OCI-LY1 (cell line): ENCODE measurements around the gene MACROD2.

ENCODE experiments used
- H2AFZ ChIP-seq: fragments of 200-600 bp; sonication (generic), shearing (Covaris generic); 2 replicates; pipeline ENCODE4 v1.6.0; 2014; ENCODE audit warnings: antibody characterized with exemption, mild to moderate bottlenecking, low read length
- H3F3A ChIP-seq: fragments of 200-600 bp; sonication (generic), shearing (Covaris generic); 2 replicates; pipeline ENCODE4 v1.6.0; 2014; ENCODE audit warnings: mild to moderate bottlenecking, antibody characterized with exemption, low read length, moderate library complexity; ENCODE audit not compliant: insufficient read depth
- H3K27ac ChIP-seq: fragments of 200-600 bp; sonication (generic); 2 replicates; pipeline ENCODE4 v1.5.1; 2014; ENCODE audit warnings: low read length, mixed run types, mild to moderate bottlenecking, low read depth; ENCODE audit not compliant: poor library complexity, severe bottlenecking
- H3K27me3 ChIP-seq: fragments of 200-600 bp; sonication (generic); 2 replicates; pipeline ENCODE4 v1.6.0; 2014; ENCODE audit warnings: antibody characterized with exemption, mild to moderate bottlenecking, low read length, moderate library complexity; ENCODE audit not compliant: insufficient read depth
- H3K36me3 ChIP-seq: fragments of 200-600 bp; sonication (generic); 2 replicates; pipeline ENCODE4 v1.6.1; 2014; ENCODE audit warnings: mild to moderate bottlenecking, antibody characterized with exemption, low read length, moderate library complexity, mixed read lengths; ENCODE audit not compliant: insufficient read depth
- H3K4me1 ChIP-seq: fragments of 200-600 bp; sonication (generic); 2 replicates; pipeline ENCODE4 v1.5.1; 2014; ENCODE audit warnings: mild to moderate bottlenecking, low read length, moderate library complexity; ENCODE audit not compliant: insufficient read depth, severe bottlenecking
- H3K4me2 ChIP-seq: fragments of 200-600 bp; sonication (generic), shearing (Covaris generic); 2 replicates; pipeline ENCODE4 v1.6.1; 2014; ENCODE audit warnings: low read length
- H3K4me3 ChIP-seq: fragments of 200-600 bp; sonication (generic); 2 replicates; pipeline ENCODE4 v1.5.1; 2014; ENCODE audit warnings: low read length, low read depth, mild to moderate bottlenecking, mixed read lengths; ENCODE audit not compliant: poor library complexity, severe bottlenecking
- H3K79me2 ChIP-seq: fragments of 200-600 bp; shearing (Covaris generic); 2 replicates; pipeline ENCODE4 v1.6.1; 2016; ENCODE audit warnings: mixed run types, low read length, mixed read lengths; ENCODE audit not compliant: insufficient read depth
- H3K9ac ChIP-seq: fragments of 200-600 bp; sonication (generic), shearing (Covaris generic); 2 replicates; pipeline ENCODE4 v1.6.1; 2014; ENCODE audit warnings: mild to moderate bottlenecking, low read length, mixed read lengths
- H3K9me2 ChIP-seq: fragments of 200-600 bp; sonication (generic), shearing (Covaris generic); 2 replicates; pipeline ENCODE4 v1.6.1; 2014; ENCODE audit warnings: low read depth, mild to moderate bottlenecking, low read length, mixed read lengths
- H3K9me3 ChIP-seq: fragments of 200-600 bp; shearing (Covaris generic); 2 replicates; pipeline ENCODE4 v1.6.1; 2014; ENCODE audit warnings: low read length, mixed read lengths
- H4K20me1 ChIP-seq: fragments of 200-600 bp; sonication (generic), shearing (Covaris generic); 2 replicates; pipeline ENCODE4 v1.6.0; 2016; ENCODE audit warnings: mild to moderate bottlenecking, low read length; ENCODE audit not compliant: insufficient read depth
- EZH2 ChIP-seq: fragments of 200-600 bp; sonication (generic), shearing (Covaris generic); IDR thresholded peaks from 2 replicates; pipeline ENCODE4 v1.8.0; 2017; ENCODE audit warnings: borderline replicate concordance, mixed run types, mild to moderate bottlenecking, antibody characterized with exemption, low read length, moderate library complexity, mixed read lengths
- TF ChIP-seq, protein P1 (sequence below): fragments of 200-600 bp; sonication (generic), shearing (Covaris generic); IDR thresholded peaks from 2 replicates; pipeline ENCODE4 v1.5.1; 2017; ENCODE audit warnings: mild to moderate bottlenecking, antibody characterized with exemption, low read length, moderate library complexity, mixed read lengths

The MACROD2 gene

GRCh38 chr20:15854911-15855310, 1859.6 kb downstream of the MACROD2 start:
- H2AFZ ChIP-seq: no peak overlapping the region
- H3K36me3 ChIP-seq: no peaks in the 10 kb centered on the region
- no peak overlapping the region for H3K27ac ChIP-seq
- H3K27me3 ChIP-seq: no peaks in the 10 kb centered on the region
- peaks cover 22% of the 10 kb centered on the region for H3K4me1 ChIP-seq
- H3F3A ChIP-seq: no peaks in the 10 kb centered on the region
- H3K4me3 ChIP-seq: no peak overlapping the region
- H3K79me2 ChIP-seq: no peaks in the 10 kb centered on the region
- H3K9ac ChIP-seq: no peak overlapping the region
- H3K4me2 ChIP-seq: no peak overlapping the region
- H3K9me3 ChIP-seq: no peaks in the 10 kb centered on the region
- H3K9me2 ChIP-seq: no peaks in the 10 kb centered on the region
- H4K20me1 ChIP-seq: no peaks in the 10 kb centered on the region
- TF ChIP-seq, protein P1, sequence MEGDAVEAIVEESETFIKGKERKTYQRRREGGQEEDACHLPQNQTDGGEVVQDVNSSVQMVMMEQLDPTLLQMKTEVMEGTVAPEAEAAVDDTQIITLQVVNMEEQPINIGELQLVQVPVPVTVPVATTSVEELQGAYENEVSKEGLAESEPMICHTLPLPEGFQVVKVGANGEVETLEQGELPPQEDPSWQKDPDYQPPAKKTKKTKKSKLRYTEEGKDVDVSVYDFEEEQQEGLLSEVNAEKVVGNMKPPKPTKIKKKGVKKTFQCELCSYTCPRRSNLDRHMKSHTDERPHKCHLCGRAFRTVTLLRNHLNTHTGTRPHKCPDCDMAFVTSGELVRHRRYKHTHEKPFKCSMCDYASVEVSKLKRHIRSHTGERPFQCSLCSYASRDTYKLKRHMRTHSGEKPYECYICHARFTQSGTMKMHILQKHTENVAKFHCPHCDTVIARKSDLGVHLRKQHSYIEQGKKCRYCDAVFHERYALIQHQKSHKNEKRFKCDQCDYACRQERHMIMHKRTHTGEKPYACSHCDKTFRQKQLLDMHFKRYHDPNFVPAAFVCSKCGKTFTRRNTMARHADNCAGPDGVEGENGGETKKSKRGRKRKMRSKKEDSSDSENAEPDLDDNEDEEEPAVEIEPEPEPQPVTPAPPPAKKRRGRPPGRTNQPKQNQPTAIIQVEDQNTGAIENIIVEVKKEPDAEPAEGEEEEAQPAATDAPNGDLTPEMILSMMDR: no peak
- TF ChIP-seq EZH2: no peak

- 0 out of 2 replicates have a peak overlapping the region, but pooled peaks have one; percentile 4 for H3K4me2 ChIP-seq
Measured at GRCh38 chr20:15857173-15857784, 1862.0 kb downstream of the MACROD2 start.

GRCh38 chr20:15859061-15859460, 1863.7 kb downstream of the MACROD2 start:
- no peak overlapping the region for H3K4me3 ChIP-seq
- no peak overlapping the region for H2AFZ ChIP-seq
- no peaks in the 10 kb centered on the region for H3K36me3 ChIP-seq
- no peaks in the 10 kb centered on the region for H3K9me2 ChIP-seq
- H3K9ac ChIP-seq: no peak overlapping the region
- H4K20me1 ChIP-seq: no peaks in the 10 kb centered on the region
- no peaks in the 10 kb centered on the region for H3K79me2 ChIP-seq
- TF ChIP-seq, protein P1: no peak
- TF ChIP-seq EZH2: no peak
- H3K27me3 ChIP-seq: no peaks in the 10 kb centered on the region
- H3K27ac ChIP-seq: no peak overlapping the region
- H3K4me2 ChIP-seq: no peak overlapping the region
- H3K9me3 ChIP-seq: no peaks in the 10 kb centered on the region
- H3F3A ChIP-seq: no peaks in the 10 kb centered on the region
- peaks cover 22% of the 10 kb centered on the region for H3K4me1 ChIP-seq

More at GRCh38 chr20:15857173-15857784, 1862.0 kb downstream of the MACROD2 start:
- H2AFZ ChIP-seq: no peak overlapping the region
- TF ChIP-seq EZH2: no peak
- TF ChIP-seq, protein P1: no peak
- no peaks in the 10 kb centered on the region for H3F3A ChIP-seq
- no peaks in the 10 kb centered on the region for H3K27me3 ChIP-seq
- no peaks in the 10 kb centered on the region for H3K79me2 ChIP-seq
- no peaks in the 10 kb centered on the region for H3K36me3 ChIP-seq
- no peak overlapping the region for H3K4me3 ChIP-seq
- H3K27ac ChIP-seq: peak overlapping the region; percentile 29
- no peaks in the 10 kb centered on the region for H3K9me2 ChIP-seq
- no peak overlapping the region for H3K9ac ChIP-seq
- peaks cover 22% of the 10 kb centered on the region for H3K4me1 ChIP-seq
- H4K20me1 ChIP-seq: no peaks in the 10 kb centered on the region
- no peaks in the 10 kb centered on the region for H3K9me3 ChIP-seq
